HEK293 (cell line): ENCODE data around the gene CRACR2A.

Source experiments
- CTCF ChIP-seq: fragments of 450-650 bp; formaldehyde crosslinking; IDR thresholded peaks from 2 replicates; pipeline ENCODE4 v1.5.1; 2016; ENCODE audit warnings: missing biosample characterization, missing genetic modification characterization
- ELK4 ChIP-seq: IDR thresholded peaks from 2 replicates; pipeline ENCODE4 v1.6.1; 2011; ENCODE audit warnings: mild to moderate bottlenecking, low read depth, low read length, borderline replicate concordance
- PBX3 ChIP-seq: sonication (generic); formaldehyde crosslinking; IDR thresholded peaks from 2 replicates; pipeline ENCODE4 v1.8.1; 2022; ENCODE audit warnings: mild to moderate bottlenecking, moderate library complexity, missing genetic modification reagents
- SETDB1 ChIP-seq: IDR thresholded peaks from one replicate; pipeline ENCODE4 v1.6.1; 2017; ENCODE audit warnings: mild to moderate bottlenecking, low read length, moderate library complexity, mixed read lengths; ENCODE audit not compliant: insufficient read length
- YY1 ChIP-seq: fragments of 450-650 bp; formaldehyde crosslinking; IDR thresholded peaks from 2 replicates; pipeline ENCODE4 v1.5.1; 2018; ENCODE audit warnings: missing biosample characterization, missing genetic modification characterization
- ZFHX2 ChIP-seq: fragments of 450-650 bp; formaldehyde crosslinking; conservative IDR thresholded peaks from 2 replicates; pipeline ENCODE4 v1.5.1; 2016; ENCODE audit warnings: missing biosample characterization, missing genetic modification characterization
- ZNF112 ChIP-seq: fragments of 450-650 bp; formaldehyde crosslinking; IDR thresholded peaks from 2 replicates; pipeline ENCODE4 v1.5.0; 2017; ENCODE audit warnings: missing biosample characterization, missing genetic modification characterization
- ZNF174 ChIP-seq: fragments of 450-650 bp; formaldehyde crosslinking; IDR thresholded peaks from 2 replicates; pipeline ENCODE4 v1.5.0; 2017; ENCODE audit warnings: missing biosample characterization, mild to moderate bottlenecking, missing genetic modification characterization
- ZNF280C ChIP-seq: fragments of 450-650 bp; formaldehyde crosslinking; IDR thresholded peaks from 2 replicates; pipeline ENCODE4 v1.5.1; 2016; ENCODE audit warnings: missing biosample characterization, missing genetic modification characterization
- ZNF629 ChIP-seq: fragments of 450-650 bp; formaldehyde crosslinking; IDR thresholded peaks from 2 replicates; pipeline ENCODE4 v1.5.1; 2017; ENCODE audit warnings: missing biosample characterization, missing genetic modification characterization

GRCh38 chr12:3748620-3749019 is 4.3 kb downstream of the CRACR2A start:
- TF ChIP-seq ELK4 (no peak), ZNF174 (tag by site-specific recombination) (no peak), CTCF (tag by site-specific recombination) (no peak), ZNF629 (tag by site-specific recombination) (peak; percentile 93), SETDB1 (no peak), PBX3 (CRISPR knock-in tag) (no peak), ZNF280C (tag by site-specific recombination) (no peak), ZNF112 (tag by site-specific recombination) (no peak), ZFHX2 (no peak), YY1 (no peak)
